A549 (cell line): ENCODE measurements around the gene CARF. TPM values are rescaled to one million over a fixed set of nuclear protein-coding genes. Genes with fewer than 3 reads are reported as not detected.

Experiments used
- ATAC-seq, 2 experiments: fragments of 200-7000 bp in 1 of 2; fragments of >200 bp in 1 of 2; cut with Nextera tagmentation in 1 of 2; cut with Tn5 transposase in 1 of 2; 3 replicates each; pipeline versions ENCODE4 v1.8.0 to v1.9.1; 2018 to 2020; ENCODE audit warnings: mild to moderate bottlenecking in 1 of 2, moderate library complexity in 1 of 2
- CTCF ChIA-PET: fragments of 300-600 bp; sonication (Branson Sonifier 250); formaldehyde crosslinking; extraction: SDS; loops from one replicate; lab custom pipeline; 2021; ENCODE audit warnings: antibody characterized with exemption, inconsistent platforms; lab: Yijun Ruan, JAX
- POLR2A ChIA-PET: fragments of 350-600 bp; formaldehyde crosslinking; extraction: SDS; loops from one replicate; lab custom pipeline; 2021; ENCODE audit warnings: antibody characterized with exemption, inconsistent platforms; lab: Yijun Ruan, JAX
- DNase-seq, 2 experiments: peaks; one replicate each; pipeline versions ENCODE4 v3.0.0 to v3.0.0-alpha.2; 2011 to 2016; ENCODE audit warnings: low read depth in 1 of 2, low spot score in 1 of 2
- FAIRE-seq: peaks from 2 replicates; lab custom pipeline; 2011; peaks lifted over from hg19 to GRCh38; lab: Jason Lieb, UNC
- H3K27ac ChIP-seq, 2 experiments: fragments of >200 bp; sonication (Bioruptor Twin); formaldehyde crosslinking; 3 replicates each; pipeline ENCODE4 v1.5.1; 2016 to 2017
- H3K4me1 ChIP-seq: fragments of >200 bp; sonication (Bioruptor Twin); formaldehyde crosslinking; 3 replicates; pipeline ENCODE4 v1.6.1; 2016
- H3K4me2 ChIP-seq: fragments of >200 bp; sonication (Bioruptor Twin); formaldehyde crosslinking; 3 replicates; pipeline ENCODE4 v1.6.1; 2016
- H3K4me3 ChIP-seq: fragments of >200 bp; sonication (Bioruptor Twin); formaldehyde crosslinking; 3 replicates; pipeline ENCODE4 v1.5.1; 2016
- H3K9me3 ChIP-seq: fragments of >200 bp; sonication (Bioruptor Twin); formaldehyde crosslinking; 3 replicates; pipeline ENCODE4 v1.6.1; 2016
- CBX2 ChIP-seq: fragments of 200-600 bp; sonication (generic); IDR thresholded peaks from 2 replicates; pipeline ENCODE4 v1.6.1; 2016; ENCODE audit warnings: low read depth, mild to moderate bottlenecking, borderline replicate concordance
- CBX8 ChIP-seq: fragments of 200-600 bp; sonication (generic); IDR thresholded peaks from 2 replicates; pipeline ENCODE4 v1.6.1; 2016
- CHD4 ChIP-seq: fragments of 200-600 bp; sonication (generic); IDR thresholded peaks from 2 replicates; pipeline ENCODE4 v1.6.1; 2016; ENCODE audit warnings: antibody characterized with exemption, mild to moderate bottlenecking, borderline replicate concordance
- FOSL2 ChIP-seq, 2 experiments: fragments of 450-650 bp in 1 of 2; fragments of >200 bp in 1 of 2; sonication (Bioruptor Twin) in 1 of 2; formaldehyde crosslinking; IDR thresholded peaks; 2 replicates each; pipeline versions ENCODE4 v1.5.0 to v1.6.1; 2016 to 2020; ENCODE audit warnings: mild to moderate bottlenecking in 1 of 2, moderate library complexity in 1 of 2
- MAZ ChIP-seq: fragments of 150-350 bp; IDR thresholded peaks from 2 replicates; pipeline ENCODE4 v1.6.1; 2014; ENCODE audit warnings: antibody characterized with exemption, low read depth, low read length, borderline replicate concordance
- NR3C1 ChIP-seq: fragments of >200 bp; sonication (Bioruptor Twin); formaldehyde crosslinking; IDR thresholded peaks from 3 replicates; pipeline ENCODE4 v1.6.1; 2017
- POLR2A ChIP-seq: IDR thresholded peaks from 2 replicates; pipeline ENCODE4 v1.6.1; 2012; ENCODE audit warnings: mild to moderate bottlenecking, low read length
- RAD21 ChIP-seq, 2 experiments: fragments of >200 bp in 1 of 2; sonication (Bioruptor Twin) in 1 of 2; formaldehyde crosslinking in 1 of 2; IDR thresholded peaks in 1 of 2; conservative IDR thresholded peaks in 1 of 2; 2 replicates in 1 of 2; 3 replicates in 1 of 2; pipeline ENCODE4 v1.6.1; 2012 to 2018; ENCODE audit warnings: inconsistent platforms in 1 of 2
- RCOR1 ChIP-seq: fragments of 150-350 bp; IDR thresholded peaks from 2 replicates; pipeline ENCODE4 v1.6.1; 2014; ENCODE audit warnings: antibody characterized with exemption, low read length, low read depth
- RNF2 ChIP-seq: fragments of 200-600 bp; sonication (generic); IDR thresholded peaks from 2 replicates; pipeline ENCODE4 v1.6.1; 2016; ENCODE audit warnings: low read depth, mild to moderate bottlenecking, antibody characterized with exemption, moderate library complexity, borderline replicate concordance
- SMC3 ChIP-seq: fragments of >200 bp; sonication (Bioruptor Twin); formaldehyde crosslinking; IDR thresholded peaks from 3 replicates; pipeline ENCODE4 v1.6.1; 2018; ENCODE audit warnings: inconsistent platforms
- WGBS: methylation state at CpG from one replicate; pipeline ENCODE4 v1.1.6; 2017; ENCODE audit errors: missing lambda C conversion rate; 5-methylcytosine and 5-hydroxymethylcytosine counted together
- polyA plus RNA-seq, 4 experiments: library from polyadenylated mRNA; depleted of rRNA in 3 of 4; stranded (reverse); fragments of >200 nt; fragmentation: RNase III in 1 of 4; extraction: RNeasy Plus Mini Kit Qiagen cat#74134 plus additional on column Dnase treatment in 1 of 4; gene quantifications; 2 replicates in 3 of 4; 3 replicates in 1 of 4; pipeline ENCODE4 v1.2.3, GENCODE V29; 2011 to 2017
- TF ChIP-seq, protein P1 (sequence below): fragments of 450-650 bp; IDR thresholded peaks from 2 replicates; pipeline ENCODE4 v1.6.1; 2014; ENCODE audit warnings: antibody characterized with exemption
- TF ChIP-seq, protein P2 (sequence below): fragments of 250-450 bp; sonication (Bioruptor Pico); IDR thresholded peaks from 2 replicates; pipeline ENCODE4 v1.5.0; 2021; ENCODE audit warnings: mild to moderate bottlenecking, moderate library complexity, borderline replicate concordance
- TF ChIP-seq, protein P3 (sequence below): IDR thresholded peaks from 2 replicates; pipeline ENCODE4 v1.6.1; 2012
- TF ChIP-seq, protein P4 (sequence below): fragments of >200 bp; sonication (Bioruptor Twin); formaldehyde crosslinking; IDR thresholded peaks from 3 replicates; pipeline ENCODE4 v1.5.1; 2016
- TF ChIP-seq, protein P5 (sequence below): IDR thresholded peaks from 2 replicates; pipeline ENCODE4 v1.6.1; 2012

The CARF gene
- polyA plus RNA-seq, 2 of the 4 experiments (the other 2 are of a cell fraction), result 2.1 to 6.0 TPM

DNA sequence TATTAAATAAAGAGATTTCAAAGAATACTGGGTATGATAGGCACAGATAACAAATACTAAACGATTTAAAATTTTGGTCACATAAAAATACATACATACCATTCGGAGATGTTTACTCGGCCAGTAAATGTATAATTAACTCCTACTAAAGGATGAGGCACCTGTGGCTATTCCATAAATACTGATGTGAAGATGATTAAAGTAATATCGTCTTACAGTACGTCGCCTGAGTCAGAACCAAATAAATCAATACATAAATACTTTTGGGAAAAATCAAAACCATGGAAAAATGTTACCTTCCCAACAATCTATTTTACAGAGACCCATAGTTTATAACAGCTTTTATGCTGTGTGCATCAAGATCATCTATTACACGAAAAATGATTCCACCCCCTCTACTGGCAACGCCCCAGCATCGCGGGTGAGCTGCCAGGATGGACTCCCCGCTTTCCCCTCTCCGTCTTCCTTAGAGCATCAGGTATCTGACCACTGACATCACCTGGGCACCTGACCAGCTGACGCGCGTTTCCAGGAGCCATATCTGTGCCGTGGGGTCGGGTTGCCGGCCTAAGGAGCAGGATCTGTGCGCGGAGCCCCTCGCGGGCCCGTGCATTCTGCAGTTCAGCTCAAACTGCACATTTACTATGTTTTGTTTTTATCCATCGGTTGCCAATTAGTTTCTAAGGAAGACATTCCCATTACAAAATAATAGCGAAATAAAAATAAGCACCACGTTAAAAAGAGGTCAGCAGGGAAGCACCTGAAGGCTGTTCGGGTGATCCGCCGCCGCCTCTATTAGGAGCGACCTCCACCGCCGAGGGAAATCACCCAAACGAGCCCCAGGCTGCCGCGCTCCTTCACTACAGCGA lies 41.4 kb upstream of the CARF start:
- Histone ChIP-seq H3K4me2 (peak overlapping the region; percentile 70), H3K4me3 (peak overlapping the region; percentile 72), H3K9me3 (no peaks in the 10 kb centered on the region), H3K27ac (peak overlapping the region; percentile 77 to 94), H3K4me1 (peaks cover 6% of the 10 kb centered on the region; the same call in 2 of the 3 replicates)
- WGBS, result under 1% methylated on average over 34 of the region's 37 CpGs
- CTCF ChIA-PET, result interaction anchor here (0.5 to 2.2 kb wide), 17 partner anchors 9 to 297 kb away, joined by 3 to 18 read pairs (median 4); partner anchors contain the start of genes FAM117B and WDR12
- ATAC-seq, result peak; percentile 88 to 89
- TF ChIP-seq RNF2, result no peak
- peak; percentile 14; the same call in 1 of the 2 replicates for TF ChIP-seq POLR2A
- TF ChIP-seq, protein P1, sequence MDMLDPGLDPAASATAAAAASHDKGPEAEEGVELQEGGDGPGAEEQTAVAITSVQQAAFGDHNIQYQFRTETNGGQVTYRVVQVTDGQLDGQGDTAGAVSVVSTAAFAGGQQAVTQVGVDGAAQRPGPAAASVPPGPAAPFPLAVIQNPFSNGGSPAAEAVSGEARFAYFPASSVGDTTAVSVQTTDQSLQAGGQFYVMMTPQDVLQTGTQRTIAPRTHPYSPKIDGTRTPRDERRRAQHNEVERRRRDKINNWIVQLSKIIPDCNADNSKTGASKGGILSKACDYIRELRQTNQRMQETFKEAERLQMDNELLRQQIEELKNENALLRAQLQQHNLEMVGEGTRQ, result peak; percentile 71
- TF ChIP-seq, protein P2, sequence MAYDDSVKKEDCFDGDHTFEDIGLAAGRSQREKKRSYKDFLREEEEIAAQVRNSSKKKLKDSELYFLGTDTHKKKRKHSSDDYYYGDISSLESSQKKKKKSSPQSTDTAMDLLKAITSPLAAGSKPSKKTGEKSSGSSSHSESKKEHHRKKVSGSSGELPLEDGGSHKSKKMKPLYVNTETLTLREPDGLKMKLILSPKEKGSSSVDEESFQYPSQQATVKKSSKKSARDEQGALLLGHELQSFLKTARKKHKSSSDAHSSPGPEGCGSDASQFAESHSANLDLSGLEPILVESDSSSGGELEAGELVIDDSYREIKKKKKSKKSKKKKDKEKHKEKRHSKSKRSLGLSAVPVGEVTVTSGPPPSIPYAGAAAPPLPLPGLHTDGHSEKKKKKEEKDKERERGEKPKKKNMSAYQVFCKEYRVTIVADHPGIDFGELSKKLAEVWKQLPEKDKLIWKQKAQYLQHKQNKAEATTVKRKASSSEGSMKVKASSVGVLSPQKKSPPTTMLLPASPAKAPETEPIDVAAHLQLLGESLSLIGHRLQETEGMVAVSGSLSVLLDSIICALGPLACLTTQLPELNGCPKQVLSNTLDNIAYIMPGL, result no peak
- peak; percentile 55 to 58; a peak in 4 of 5 replicates for TF ChIP-seq RAD21 (conservative IDR thresholded peaks at IDR 0.05 in 1 of 2, IDR thresholded peaks at IDR 0.05 in 1 of 2)
- peak; percentile 62 for TF ChIP-seq SMC3
- no peak for TF ChIP-seq MAZ
- no peak for TF ChIP-seq FOSL2 (IDR thresholded peaks at IDR 0.05)
- no peak for TF ChIP-seq FOSL2 (CRISPR knock-in tag; IDR thresholded peaks at IDR 0.05)
- TF ChIP-seq RCOR1, result no peak
- no peak for TF ChIP-seq CHD4
- TF ChIP-seq, protein P3, sequence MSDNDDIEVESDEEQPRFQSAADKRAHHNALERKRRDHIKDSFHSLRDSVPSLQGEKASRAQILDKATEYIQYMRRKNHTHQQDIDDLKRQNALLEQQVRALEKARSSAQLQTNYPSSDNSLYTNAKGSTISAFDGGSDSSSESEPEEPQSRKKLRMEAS, result no peak
- TF ChIP-seq, protein P4, sequence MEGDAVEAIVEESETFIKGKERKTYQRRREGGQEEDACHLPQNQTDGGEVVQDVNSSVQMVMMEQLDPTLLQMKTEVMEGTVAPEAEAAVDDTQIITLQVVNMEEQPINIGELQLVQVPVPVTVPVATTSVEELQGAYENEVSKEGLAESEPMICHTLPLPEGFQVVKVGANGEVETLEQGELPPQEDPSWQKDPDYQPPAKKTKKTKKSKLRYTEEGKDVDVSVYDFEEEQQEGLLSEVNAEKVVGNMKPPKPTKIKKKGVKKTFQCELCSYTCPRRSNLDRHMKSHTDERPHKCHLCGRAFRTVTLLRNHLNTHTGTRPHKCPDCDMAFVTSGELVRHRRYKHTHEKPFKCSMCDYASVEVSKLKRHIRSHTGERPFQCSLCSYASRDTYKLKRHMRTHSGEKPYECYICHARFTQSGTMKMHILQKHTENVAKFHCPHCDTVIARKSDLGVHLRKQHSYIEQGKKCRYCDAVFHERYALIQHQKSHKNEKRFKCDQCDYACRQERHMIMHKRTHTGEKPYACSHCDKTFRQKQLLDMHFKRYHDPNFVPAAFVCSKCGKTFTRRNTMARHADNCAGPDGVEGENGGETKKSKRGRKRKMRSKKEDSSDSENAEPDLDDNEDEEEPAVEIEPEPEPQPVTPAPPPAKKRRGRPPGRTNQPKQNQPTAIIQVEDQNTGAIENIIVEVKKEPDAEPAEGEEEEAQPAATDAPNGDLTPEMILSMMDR, result peak; percentile 56
- TF ChIP-seq CBX8, result no peak
- no peak for TF ChIP-seq NR3C1
- no peak for TF ChIP-seq CBX2
- TF ChIP-seq, protein P5, sequence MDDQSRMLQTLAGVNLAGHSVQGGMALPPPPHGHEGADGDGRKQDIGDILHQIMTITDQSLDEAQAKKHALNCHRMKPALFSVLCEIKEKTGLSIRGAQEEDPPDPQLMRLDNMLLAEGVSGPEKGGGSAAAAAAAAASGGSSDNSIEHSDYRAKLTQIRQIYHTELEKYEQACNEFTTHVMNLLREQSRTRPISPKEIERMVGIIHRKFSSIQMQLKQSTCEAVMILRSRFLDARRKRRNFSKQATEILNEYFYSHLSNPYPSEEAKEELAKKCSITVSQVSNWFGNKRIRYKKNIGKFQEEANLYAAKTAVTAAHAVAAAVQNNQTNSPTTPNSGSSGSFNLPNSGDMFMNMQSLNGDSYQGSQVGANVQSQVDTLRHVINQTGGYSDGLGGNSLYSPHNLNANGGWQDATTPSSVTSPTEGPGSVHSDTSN, result no peak
- DNase-seq, result peak; percentile 57 to 83
- FAIRE-seq, result no peak
- POLR2A ChIA-PET, result interaction anchor here (0.8 to 1.8 kb wide), 3 partner anchors 29 to 282 kb away, joined by 3 to 16 read pairs (median 3); partner anchors contain the start of gene FAM117B
